Hematopoietic multipotent progenitor cell treated with erythropoietin and hydrocortisone succinate and interleukin-3 and kit ligand, for 4 days (in vitro differentiated cells): ENCODE measurements around the gene OR5T1.

Experiments used
- DNase-seq: peaks from one replicate; pipeline ENCODE4 v3.0.0-alpha.2; 2015

OR5T1 gene

DNA sequence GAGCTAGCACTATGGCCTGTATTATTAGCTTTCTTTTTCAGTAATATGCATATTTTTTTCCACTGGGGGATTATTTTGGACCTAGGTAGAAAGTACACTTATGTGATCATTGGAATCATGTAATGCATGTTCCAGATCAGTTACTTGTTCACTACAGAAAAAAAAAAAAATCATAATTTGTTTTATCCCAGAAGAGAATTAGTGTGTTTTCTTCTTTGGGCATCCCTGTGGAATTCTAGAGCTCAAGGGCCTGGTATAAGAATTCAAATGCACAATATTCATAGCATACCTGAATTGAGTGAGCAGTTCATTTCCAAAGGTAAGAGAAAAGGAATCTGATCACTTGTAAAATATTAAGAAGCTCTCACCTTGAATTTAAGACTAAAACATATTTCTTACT, at the start of gene OR5T1:
Gene OR5T1, plus strand, starts transcription at position 301 of the 400 bp plus-strand sequence. CDS start 1,485 bp downstream, outside the sequence.
- no peak for DNase-seq

DNA sequence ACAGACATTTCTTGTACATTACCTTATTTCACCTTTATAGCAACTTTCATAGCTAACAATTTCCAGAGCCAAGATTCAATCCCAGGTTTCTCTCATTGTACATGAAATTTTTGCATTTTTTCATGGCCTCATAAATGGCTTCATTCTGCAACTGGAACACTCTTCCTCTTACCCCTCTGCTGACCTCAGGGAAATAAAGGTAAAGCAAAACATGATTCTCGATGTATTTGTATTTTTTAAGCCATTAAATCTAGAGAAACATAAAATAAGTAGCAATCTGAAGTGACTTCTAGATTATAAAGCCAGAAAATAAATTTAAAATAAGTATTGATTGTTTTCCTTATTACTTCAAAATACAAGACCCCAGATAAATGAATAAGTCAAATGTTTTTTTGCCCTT, 39.8 kb upstream of the OR5T1 start, which contains the start of gene OR5T2:
Gene OR5T2, minus strand, starts transcription at position 101 of the 400 bp plus-strand sequence. CDS start 1,193 bp downstream, outside the sequence.
- DNase-seq, result no peak

DNA sequence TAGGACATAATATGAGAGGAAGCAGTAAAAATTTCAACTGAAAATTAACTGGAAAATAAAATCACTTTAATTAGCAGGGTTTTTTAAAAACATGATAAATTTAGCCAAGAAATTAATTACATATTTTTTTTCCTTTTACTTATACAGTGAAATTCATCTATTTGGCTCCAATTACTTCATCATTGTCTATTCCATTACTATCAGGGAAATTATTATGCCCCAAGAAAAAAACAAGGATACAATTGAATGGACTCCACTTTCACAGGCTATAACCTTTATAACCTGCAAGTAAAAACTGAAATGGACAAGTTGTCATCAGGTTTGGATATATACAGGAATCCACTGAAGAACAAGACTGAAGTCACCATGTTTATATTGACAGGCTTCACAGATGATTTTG, 22.0 kb upstream of the OR5T1 start, which contains the start of gene OR5T3:
Gene OR5T3, plus strand, starts transcription at position 301 of the 400 bp plus-strand sequence. Its CDS starts 0 bp downstream, at position 301.
- DNase-seq, result no peak

DNA sequence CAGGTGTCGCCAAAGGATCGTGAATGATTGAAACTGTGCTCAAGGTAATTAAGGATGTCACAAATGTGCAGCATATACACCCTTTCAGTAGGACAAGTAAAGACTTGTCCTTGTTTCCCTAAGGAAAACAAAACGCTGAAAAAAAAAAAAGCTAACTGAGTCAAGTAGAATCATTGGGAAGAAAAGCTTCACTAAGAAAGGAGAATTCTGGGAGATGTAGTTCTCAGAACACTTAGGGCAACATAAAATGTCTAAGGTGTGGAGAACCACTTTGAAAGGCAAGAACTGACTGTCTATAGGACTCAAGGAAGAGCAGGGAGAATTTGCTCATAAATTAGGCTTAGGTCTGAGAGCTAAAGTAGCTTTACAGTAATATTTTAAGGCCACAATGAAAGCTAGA, 2.9 kb upstream of the OR5T1 start:
- no peak for DNase-seq

DNA sequence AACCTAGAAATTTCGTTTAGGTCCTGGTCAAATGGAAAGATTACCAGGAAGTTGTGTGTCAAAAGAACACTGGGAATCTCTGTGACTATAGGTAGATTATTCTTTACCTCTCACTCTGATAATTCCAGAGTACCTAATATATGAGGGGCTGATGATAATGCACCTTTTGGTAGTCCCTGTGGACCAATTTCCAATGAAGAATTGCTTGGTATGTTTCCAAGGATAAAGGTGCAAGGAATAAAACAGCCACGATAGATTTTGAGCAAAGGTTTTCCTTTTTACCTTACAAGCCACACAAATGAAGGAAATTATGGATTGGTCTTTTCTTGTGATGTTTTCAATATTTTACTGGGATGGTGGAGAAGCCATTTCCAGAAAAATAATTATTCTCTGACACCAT, 18.2 kb downstream of the OR5T1 start, which contains the start of gene OR8H1:
Gene OR8H1, minus strand, starts transcription at position 101 of the 400 bp plus-strand sequence. CDS start 1,192 bp downstream, outside the sequence.
- DNase-seq, result no peak

DNA sequence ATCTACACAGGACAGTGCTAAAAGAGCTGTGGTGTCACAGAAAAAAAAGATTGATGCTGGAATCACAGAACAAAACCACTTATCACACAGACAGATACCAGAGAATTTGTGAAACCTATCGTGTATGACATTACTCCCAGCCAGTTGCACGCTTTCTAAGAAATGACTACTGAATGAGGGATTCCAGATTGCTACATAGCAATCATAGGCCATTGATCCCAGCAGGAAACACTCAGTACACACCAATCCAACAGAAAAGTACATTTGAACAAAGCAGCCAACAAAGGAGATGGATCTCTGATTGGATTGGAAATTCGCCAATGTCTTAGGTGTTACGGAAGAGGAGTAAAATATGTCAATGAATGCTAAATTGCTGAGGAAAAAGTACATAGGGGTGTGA, 22.9 kb downstream of the OR5T1 start:
- DNase-seq, result no peak

DNA sequence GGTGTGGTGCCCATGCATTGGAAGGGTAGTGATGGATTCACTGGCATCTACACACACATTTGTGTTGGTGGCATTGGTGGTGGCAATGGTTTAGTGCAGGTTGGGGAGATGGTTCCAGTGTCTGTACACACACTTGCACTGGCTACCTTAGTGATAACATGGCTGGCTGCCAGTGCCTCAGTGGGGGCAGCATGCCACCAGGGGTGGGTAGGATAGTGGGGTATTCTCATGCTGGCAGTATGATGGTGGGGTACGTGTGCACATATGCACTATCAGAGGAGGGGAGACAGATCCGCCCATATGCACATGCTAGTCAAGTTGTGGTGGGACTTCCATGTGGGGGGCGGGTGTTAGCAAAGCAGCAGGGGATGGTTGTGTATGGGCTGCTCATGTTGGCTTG, 33.9 kb downstream of the OR5T1 start:
- DNase-seq, result no peak

DNA sequence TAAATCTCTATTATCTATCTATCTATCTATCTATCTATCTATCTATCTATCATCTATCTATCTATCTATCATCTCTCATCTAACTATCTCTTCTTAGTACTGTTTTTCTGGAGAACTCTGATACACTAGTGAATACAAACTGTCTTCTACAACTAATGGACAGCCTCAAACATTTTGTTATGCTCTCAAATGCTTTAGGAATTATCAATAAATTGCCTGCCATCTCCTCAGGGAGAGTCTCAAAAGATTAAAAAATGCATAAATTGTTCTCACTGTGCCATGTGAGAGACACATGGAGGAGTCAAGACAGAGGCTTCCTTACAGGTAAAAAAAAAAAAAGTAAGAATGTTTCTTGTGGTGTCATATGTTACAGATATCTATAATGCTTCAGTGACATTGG, 40.9 kb downstream of the OR5T1 start, which contains the start of gene OR8K3:
Gene OR8K3, plus strand, starts transcription at position 301 of the 400 bp plus-strand sequence. CDS start 3,163 bp downstream, outside the sequence.
- DNase-seq, result no peak
